HL-60 (cell line): ENCODE data around the gene PLSCR4.

Source experiments
- DNase-seq, 2 experiments: peaks; one replicate each; pipeline ENCODE4 v3.0.0-alpha.2; 2010 to 2020; ENCODE audit warnings: low read depth in 1 of 2, low spot score in 1 of 2
- H3K27ac ChIP-seq: fragments of 250-450 bp; sonication (Bioruptor Pico); replicated peaks from 2 replicates; pipeline ENCODE4 v1.5.1; 2020; ENCODE audit warnings: mild to moderate bottlenecking, moderate library complexity
- H3K27me3 ChIP-seq: fragments of 250-450 bp; sonication (Bioruptor Pico); 2 replicates; pipeline ENCODE4 v1.5.1; 2021; ENCODE audit warnings: mild to moderate bottlenecking, moderate library complexity; ENCODE audit not compliant: insufficient read depth, poor library complexity, severe bottlenecking
- H3K4me3 ChIP-seq: replicated peaks from 2 replicates; pipeline ENCODE4 v1.5.1; 2011; ENCODE audit warnings: mild to moderate bottlenecking, control low read depth, low read length; ENCODE audit not compliant: insufficient read depth
- CTCF ChIP-seq: IDR thresholded peaks from one replicate; pipeline ENCODE4 v1.5.1; 2011; ENCODE audit warnings: low read length, control low read depth, inconsistent platforms; ENCODE audit not compliant: insufficient read depth
- GABPA ChIP-seq: IDR thresholded peaks from 2 replicates; pipeline ENCODE4 v1.6.1; 2012; ENCODE audit warnings: low read depth
- POLR2AphosphoS5 ChIP-seq: IDR thresholded peaks from 2 replicates; pipeline ENCODE4 v1.6.1; 2012; ENCODE audit warnings: low read depth
- REST ChIP-seq: IDR thresholded peaks from 2 replicates; pipeline ENCODE4 v1.6.1; 2012; ENCODE audit warnings: low read depth; ENCODE audit not compliant: insufficient replicate concordance
- SPI1 ChIP-seq: IDR thresholded peaks from 2 replicates; pipeline ENCODE4 v1.6.1; 2012; ENCODE audit warnings: low read depth, mild to moderate bottlenecking, borderline replicate concordance

The PLSCR4 gene

GRCh38 chr3:146162561-146162960 is 88.3 kb downstream of the PLSCR4 start:
- DNase-seq = no peak
- Histone ChIP-seq H3K4me3 (no peak overlapping the region), H3K27ac (no peak overlapping the region)

GRCh38 chr3:146161663-146162002 is 89.3 kb downstream of the PLSCR4 start:
- no peak for DNase-seq
- TF ChIP-seq POLR2AphosphoS5 = no peak
- TF ChIP-seq REST = no peak
- TF ChIP-seq GABPA = no peak
- no peak for TF ChIP-seq SPI1
- no peak for TF ChIP-seq CTCF

More at GRCh38 chr3:146162561-146162960, 88.3 kb downstream of the PLSCR4 start:
- TF ChIP-seq GABPA (no peak), POLR2AphosphoS5 (no peak), CTCF (no peak), SPI1 (no peak), REST (no peak)
- H3K27me3 ChIP-seq = peaks cover 35% of the 10 kb centered on the region

GRCh38 chr3:146160964-146161662 is 89.8 kb downstream of the PLSCR4 start, which contains the start of gene PLOD2:
Gene PLOD2, minus strand, starts transcription at chr3:146161184. Its CDS starts 195 bp downstream, at chr3:146160989.
- Histone ChIP-seq H3K27me3 (peaks cover 38% of the 10 kb centered on the region), H3K4me3 (no peak within 1 kb of the TSS), H3K27ac (no peak within 1 kb of the TSS)
- DNase-seq = no peak
- TF ChIP-seq REST = no peak
- no peak for TF ChIP-seq SPI1

More at GRCh38 chr3:146161663-146162002, 89.3 kb downstream of the PLSCR4 start:
- H3K27me3 ChIP-seq = peaks cover 38% of the 10 kb centered on the region
- H3K27ac ChIP-seq = no peak overlapping the region
- no peak overlapping the region for H3K4me3 ChIP-seq
